Parathyroid adenoma (tissue), 2 donors: ENCODE measurements around the gene OR52B6.

ENCODE experiments used
- H2AFZ ChIP-seq: fragments of 300-600 bp; sonication (generic); one replicate; pipeline ENCODE4 v1.7.0; 2017; ENCODE audit warnings: antibody characterized with exemption, mild to moderate bottlenecking
- H3K27ac ChIP-seq: fragments of 300-600 bp; sonication (generic); one replicate; pipeline ENCODE4 v1.7.0; 2017
- H3K27me3 ChIP-seq: fragments of 300-600 bp; sonication (generic); one replicate; pipeline ENCODE4 v1.7.0; 2017; ENCODE audit warnings: low read length; ENCODE audit not compliant: control insufficient read depth, insufficient read depth
- H3K36me3 ChIP-seq: fragments of 300-600 bp; sonication (generic); one replicate; pipeline ENCODE4 v1.7.0; 2017; ENCODE audit warnings: low read length; ENCODE audit not compliant: control insufficient read depth, insufficient read depth
- H3K4me1 ChIP-seq: fragments of 300-600 bp; sonication (generic); one replicate; pipeline ENCODE4 v1.7.0; 2017; ENCODE audit warnings: control low read depth
- H3K4me2 ChIP-seq: fragments of 300-600 bp; sonication (generic); one replicate; pipeline ENCODE4 v1.7.0; 2017; ENCODE audit warnings: low read length
- H3K4me3 ChIP-seq: fragments of 300-600 bp; sonication (generic); one replicate; pipeline ENCODE4 v1.7.0; 2017; ENCODE audit warnings: low read depth, low read length
- H3K79me2 ChIP-seq: fragments of 300-600 bp; sonication (generic); one replicate; pipeline ENCODE4 v1.7.0; 2017; ENCODE audit warnings: control low read depth
- H3K9ac ChIP-seq: fragments of 300-600 bp; sonication (generic); one replicate; pipeline ENCODE4 v1.7.0; 2017; ENCODE audit warnings: mild to moderate bottlenecking
- H3K9me3 ChIP-seq: fragments of 300-600 bp; sonication (generic); one replicate; pipeline ENCODE4 v1.7.0; 2017; ENCODE audit warnings: low read length; ENCODE audit not compliant: control insufficient read depth
- CTCF ChIP-seq: fragments of 300-600 bp; sonication (generic); IDR thresholded peaks from one replicate; pipeline ENCODE4 v1.7.0; 2017; ENCODE audit warnings: antibody characterized with exemption, mild to moderate bottlenecking
- donor health status: primary hyperparathyroidism.

The OR52B6 gene

GRCh38 chr11:5611627-5612026 lies 30.9 kb downstream of the OR52B6 start:
- Histone ChIP-seq H3K79me2 (no peaks in the 10 kb centered on the region), H3K27ac (no peak overlapping the region)

GRCh38 chr11:5618807-5619206 lies 38.1 kb downstream of the OR52B6 start:
- H2AFZ ChIP-seq: no peak overlapping the region

More at GRCh38 chr11:5611627-5612026, 30.9 kb downstream of the OR52B6 start:
- H3K27me3 ChIP-seq: no peaks in the 10 kb centered on the region
- H3K9me3 ChIP-seq: no peaks in the 10 kb centered on the region
- no peak for TF ChIP-seq CTCF
- H2AFZ ChIP-seq: no peak overlapping the region
- no peaks in the 10 kb centered on the region for H3K4me1 ChIP-seq
- no peak overlapping the region for H3K4me3 ChIP-seq
- no peak overlapping the region for H3K4me2 ChIP-seq
- H3K36me3 ChIP-seq: no peaks in the 10 kb centered on the region
- H3K9ac ChIP-seq: no peak overlapping the region

GRCh38 chr11:5620651-5621521 lies 40.2 kb downstream of the OR52B6 start:
- Histone ChIP-seq H3K4me2 (no peak overlapping the region), H3K4me3 (no peak overlapping the region), H3K79me2 (no peaks in the 10 kb centered on the region), H3K27me3 (no peaks in the 10 kb centered on the region), H3K9ac (no peak overlapping the region), H3K4me1 (no peaks in the 10 kb centered on the region), H2AFZ (no peak overlapping the region), H3K9me3 (no peaks in the 10 kb centered on the region), H3K36me3 (no peaks in the 10 kb centered on the region), H3K27ac (no peak overlapping the region)
- no peak for TF ChIP-seq CTCF

More at GRCh38 chr11:5618807-5619206, 38.1 kb downstream of the OR52B6 start:
- Histone ChIP-seq H3K4me1 (no peaks in the 10 kb centered on the region), H3K9ac (no peak overlapping the region), H3K79me2 (no peaks in the 10 kb centered on the region), H3K27ac (no peak overlapping the region), H3K4me3 (no peak overlapping the region), H3K9me3 (no peaks in the 10 kb centered on the region), H3K4me2 (no peak overlapping the region), H3K27me3 (no peaks in the 10 kb centered on the region), H3K36me3 (no peaks in the 10 kb centered on the region)
- TF ChIP-seq CTCF: no peak

- no peak for TF ChIP-seq CTCF
These were observed 40.9 kb downstream of the OR52B6 start for GRCh38 chr11:5621580-5621979.

GRCh38 chr11:5622802-5623201 lies 42.1 kb downstream of the OR52B6 start:
- no peaks in the 10 kb centered on the region for H3K79me2 ChIP-seq
- H3K4me2 ChIP-seq: no peak overlapping the region
- no peaks in the 10 kb centered on the region for H3K9me3 ChIP-seq
- TF ChIP-seq CTCF: no peak
- H3K27me3 ChIP-seq: no peaks in the 10 kb centered on the region
- H3K27ac ChIP-seq: no peak overlapping the region
- no peak overlapping the region for H2AFZ ChIP-seq
- no peak overlapping the region for H3K4me3 ChIP-seq
- H3K9ac ChIP-seq: no peak overlapping the region
- H3K36me3 ChIP-seq: no peaks in the 10 kb centered on the region
- no peaks in the 10 kb centered on the region for H3K4me1 ChIP-seq

More at GRCh38 chr11:5621580-5621979, 40.9 kb downstream of the OR52B6 start:
- H3K27ac ChIP-seq: no peak overlapping the region
- H3K9ac ChIP-seq: no peak overlapping the region
- H3K9me3 ChIP-seq: no peaks in the 10 kb centered on the region
- no peaks in the 10 kb centered on the region for H3K27me3 ChIP-seq
- no peaks in the 10 kb centered on the region for H3K4me1 ChIP-seq
- no peak overlapping the region for H3K4me3 ChIP-seq
- H3K4me2 ChIP-seq: no peak overlapping the region
- no peaks in the 10 kb centered on the region for H3K36me3 ChIP-seq
- H2AFZ ChIP-seq: no peak overlapping the region
- no peaks in the 10 kb centered on the region for H3K79me2 ChIP-seq
